Colonic mucosa (tissue), 4 donors: Measurements from ENCODE around the gene PDCD1LG2. TPM values are rescaled to one million over a fixed set of nuclear protein-coding genes. Genes with fewer than 3 reads are reported as not detected.

Experiments used
- DNase-seq: peaks from one replicate; pipeline ENCODE4 v3.0.0-alpha.2; 2020
- H3K27ac ChIP-seq: fragments of 200-600 bp; one replicate; pipeline ENCODE4 v1.8.0; 2021
- H3K27me3 ChIP-seq: fragments of 200-600 bp; one replicate; pipeline ENCODE4 v1.8.0; 2021
- H3K36me3 ChIP-seq: fragments of 200-600 bp; one replicate; pipeline ENCODE4 v1.8.0; 2021
- H3K4me1 ChIP-seq: fragments of 200-600 bp; one replicate; pipeline ENCODE4 v1.8.0; 2021; ENCODE audit warnings: mild to moderate bottlenecking
- H3K4me3 ChIP-seq: fragments of 200-600 bp; one replicate; pipeline ENCODE4 v1.8.0; 2021
- H3K9ac ChIP-seq, 2 donors: one replicate each; pipeline ENCODE4 v1.7.0; 2013; ENCODE audit warnings: control low read depth in 2 of 2, low read depth in 2 of 2, low read length in 2 of 2
- H3K9me3 ChIP-seq: fragments of 200-600 bp; one replicate; pipeline ENCODE4 v1.8.0; 2021
- CTCF ChIP-seq: fragments of 200-600 bp; IDR thresholded peaks from one replicate; pipeline ENCODE4 v1.8.0; 2022; ENCODE audit warnings: antibody characterized with exemption, mild to moderate bottlenecking
- intact Hi-C: fragments of 100-400 bp; cut with DNase I; formaldehyde crosslinking; loops from one replicate; pipeline ENCODE4 v1.14.1; 2022
- total RNA-seq, 2 donors: library from RNA; stranded (reverse); fragmentation: NEBNext Ultra II Directional in 1 of 2; extraction: Animal tissue kit (Norgen Biotek cat#: 25700) in 1 of 2; gene quantifications; one replicate each; pipeline ENCODE4 v1.2.1, GENCODE V29; 2021
- donor health status: healthy.
- donor health status: DM: no; HTN: no; CAD: no.
- donor health status: DM: no; HTN: no; CAD: no.

The PDCD1LG2 gene
- total RNA-seq, 2 donors from 2014 or later: 0.15 to 1.0 TPM

GRCh38 chr9:5592231-5592630, 81.9 kb downstream of the PDCD1LG2 start:
- no peak for DNase-seq
- H3K36me3 ChIP-seq: no peaks in the 10 kb centered on the region
- H3K27ac ChIP-seq: no peak overlapping the region
- no peak overlapping the region for H3K9ac ChIP-seq
- H3K27me3 ChIP-seq: no peaks in the 10 kb centered on the region
- no peaks in the 10 kb centered on the region for H3K4me1 ChIP-seq
- intact Hi-C loops: loop anchor here (5.0 kb wide), 2 partner anchors 405 to 835 kb away; partner anchors contain the start of gene INSL6
- H3K4me3 ChIP-seq: no peak overlapping the region
- no peak for TF ChIP-seq CTCF
- H3K9me3 ChIP-seq: no peaks in the 10 kb centered on the region

GRCh38 chr9:5592904-5593303, 82.6 kb downstream of the PDCD1LG2 start:
- H3K9me3 ChIP-seq: no peaks in the 10 kb centered on the region
- TF ChIP-seq CTCF: no peak
- intact Hi-C loops: loop anchor here (5.0 kb wide), 2 partner anchors 406 to 836 kb away; partner anchors contain the start of gene INSL6
- H3K27ac ChIP-seq: no peak overlapping the region
- H3K36me3 ChIP-seq: no peaks in the 10 kb centered on the region
- H3K9ac ChIP-seq: no peak overlapping the region
- H3K27me3 ChIP-seq: no peaks in the 10 kb centered on the region
- H3K4me1 ChIP-seq: no peaks in the 10 kb centered on the region
- no peak for DNase-seq
- H3K4me3 ChIP-seq: no peak overlapping the region

GRCh38 chr9:5593904-5594303, 83.6 kb downstream of the PDCD1LG2 start:
- intact Hi-C loops: loop anchor here (5.0 kb wide), 2 partner anchors 407 to 837 kb away; partner anchors contain the start of gene INSL6
- Histone ChIP-seq H3K27ac (no peak overlapping the region), H3K9ac (no peak overlapping the region), H3K4me3 (no peak overlapping the region), H3K27me3 (no peaks in the 10 kb centered on the region), H3K36me3 (no peaks in the 10 kb centered on the region), H3K9me3 (no peaks in the 10 kb centered on the region), H3K4me1 (no peaks in the 10 kb centered on the region)
- no peak for TF ChIP-seq CTCF
- no peak for DNase-seq

- Histone ChIP-seq H3K4me3 (no peak overlapping the region), H3K9me3 (no peaks in the 10 kb centered on the region), H3K36me3 (no peaks in the 10 kb centered on the region), H3K9ac (no peak overlapping the region), H3K27ac (no peak overlapping the region), H3K4me1 (no peaks in the 10 kb centered on the region), H3K27me3 (no peaks in the 10 kb centered on the region)
- DNase-seq: no peak
- no peak for TF ChIP-seq CTCF
- intact Hi-C loops: no loop called here
Measured at GRCh38 chr9:5596173-5596572, 85.8 kb downstream of the PDCD1LG2 start.

- no peak for TF ChIP-seq CTCF
- intact Hi-C loops: no loop called here
- no peak overlapping the region for H3K4me3 ChIP-seq
- no peaks in the 10 kb centered on the region for H3K27me3 ChIP-seq
- no peaks in the 10 kb centered on the region for H3K9me3 ChIP-seq
- no peak overlapping the region for H3K27ac ChIP-seq
- H3K9ac ChIP-seq: peak overlapping the region in 1 of 2 donors; percentile 1
- H3K36me3 ChIP-seq: no peaks in the 10 kb centered on the region
- no peak for DNase-seq
- H3K4me1 ChIP-seq: no peaks in the 10 kb centered on the region
Measured at GRCh38 chr9:5608298-5609225, 98.2 kb downstream of the PDCD1LG2 start.
